ENCODE results near the gene BCL3.
"Not testable (repeated sequence)": the region's sequence is repeated elsewhere in the genome, so short reads cannot be mapped to it uniquely, and the experiment has no call there.

The BCL3 gene

GRCh38 chr19:44714597-44715169, 33.8 kb upstream of the BCL3 start:
- no peak for DNase-seq (ENCODE audit: low read depth)
- TF ChIP-seq CTCF (conservative IDR thresholded peaks at IDR 0.05; ENCODE audit: low read length): no peak
- H3K4me3 ChIP-seq (ENCODE audit: low read length): no peak overlapping the region

- no peak overlapping the region for H3K4me3 ChIP-seq (ENCODE audit: low read length)
- TF ChIP-seq CTCF (conservative IDR thresholded peaks at IDR 0.05; ENCODE audit: low read length): no peak
- no peak for DNase-seq (ENCODE audit: low read depth)
Observed at GRCh38 chr19:44717603-44718002, 30.9 kb upstream of the BCL3 start.

- H3K4me3 ChIP-seq (ENCODE audit: low read length): no peak overlapping the region
- no peak for TF ChIP-seq CTCF (conservative IDR thresholded peaks at IDR 0.05; ENCODE audit: low read length)
- DNase-seq (ENCODE audit: low read depth): peak; percentile 40
Observed at GRCh38 chr19:44718441-44719261, 29.9 kb upstream of the BCL3 start.

- no peak overlapping the region for H3K4me3 ChIP-seq (ENCODE audit: low read length)
- no peak for TF ChIP-seq CTCF (conservative IDR thresholded peaks at IDR 0.05; ENCODE audit: low read length)
- DNase-seq (ENCODE audit: low read depth): no peak
Observed at GRCh38 chr19:44719262-44719701, 29.2 kb upstream of the BCL3 start.

GRCh38 chr19:44720396-44720795, 28.1 kb upstream of the BCL3 start:
- not testable (repeated sequence) for H3K4me3 ChIP-seq (ENCODE audit: low read length); DNase-seq (ENCODE audit: low read depth)

- DNase-seq (ENCODE audit: low read depth): no peak
- TF ChIP-seq CTCF (conservative IDR thresholded peaks at IDR 0.05; ENCODE audit: low read length): no peak
- H3K4me3 ChIP-seq (ENCODE audit: low read length): no peak overlapping the region
Observed at GRCh38 chr19:44720945-44721344, 27.6 kb upstream of the BCL3 start.

- H3K4me3 ChIP-seq (ENCODE audit: low read length); DNase-seq (ENCODE audit: low read depth): not testable (repeated sequence)
Observed at GRCh38 chr19:44721369-44721768, 27.1 kb upstream of the BCL3 start.

All from AG10803 (cell line).